CD4-positive, CD25-positive, alpha-beta regulatory T cell (primary cell): ENCODE results near the gene ADAMTS18. TPM values are rescaled to one million over a fixed set of nuclear protein-coding genes. Genes with fewer than 3 reads are reported as not detected.
"Not testable (repeated sequence)": the region's sequence is repeated elsewhere in the genome, so short reads cannot be mapped to it uniquely, and the experiment has no call there.

Experiments
- ATAC-seq, 2 donors: fragments of 150-1000 bp; cut with Tn5 transposase; one replicate each; pipeline ENCODE4 v1.10.0; 2021; ENCODE audit warnings: low read depth in 2 of 2, moderate number of reproducible peaks in 2 of 2, moderate library complexity in 1 of 2
- DNase-seq, 3 donors: peaks; one replicate each; pipeline versions ENCODE4 v3.0.0 to v3.0.0-alpha.2; 2012 to 2022; ENCODE audit warnings: mixed read lengths in 1 of 3
- H3K27ac ChIP-seq: one replicate; pipeline ENCODE4 v1.7.0; 2013; ENCODE audit warnings: mild to moderate bottlenecking, low read length; ENCODE audit not compliant: insufficient read depth, poor library complexity, severe bottlenecking
- H3K27me3 ChIP-seq: one replicate; pipeline ENCODE4 v1.7.0; 2013; ENCODE audit warnings: low read length; ENCODE audit not compliant: control insufficient read depth, insufficient read depth
- H3K36me3 ChIP-seq: one replicate; pipeline ENCODE4 v1.7.0; 2013; ENCODE audit warnings: mild to moderate bottlenecking, low read length, moderate library complexity; ENCODE audit not compliant: control insufficient read depth, insufficient read depth
- H3K4me1 ChIP-seq: 2 replicates; pipeline ENCODE4 v1.7.0; 2013; ENCODE audit warnings: mild to moderate bottlenecking, low read length; ENCODE audit not compliant: insufficient read depth, control insufficient read depth, poor library complexity, severe bottlenecking
- H3K4me3 ChIP-seq: one replicate; pipeline ENCODE4 v1.7.0; 2013; ENCODE audit warnings: low read depth, mild to moderate bottlenecking, low read length, moderate library complexity
- H3K9me3 ChIP-seq, 2 experiments: 1 replicate in 1 of 2; 2 replicates in 1 of 2; pipeline ENCODE4 v1.7.0; 2013; ENCODE audit warnings: low read length in 2 of 2, mild to moderate bottlenecking in 1 of 2, moderate library complexity in 1 of 2; ENCODE audit not compliant: control insufficient read depth in 2 of 2
- H3K27ac Mint-ChIP-seq, 3 donors: one replicate each; pipeline ENCODE4 v1.8.0; 2020 to 2022; ENCODE audit warnings: mild to moderate bottlenecking in 3 of 3, mixed read lengths in 3 of 3, moderate library complexity in 2 of 3
- H3K27me3 Mint-ChIP-seq: one replicate; pipeline ENCODE4 v1.8.0; 2022; ENCODE audit warnings: mild to moderate bottlenecking, mixed read lengths
- H3K36me3 Mint-ChIP-seq: one replicate; pipeline ENCODE4 v1.8.0; 2020; ENCODE audit warnings: mixed read lengths
- H3K4me1 Mint-ChIP-seq, 4 donors: one replicate each; pipeline ENCODE4 v1.8.0; 2020 to 2022; ENCODE audit warnings: mixed read lengths in 4 of 4, mild to moderate bottlenecking in 1 of 4
- H3K4me3 Mint-ChIP-seq, 4 donors: one replicate each; pipeline ENCODE4 v1.8.0; 2020 to 2022; ENCODE audit warnings: mild to moderate bottlenecking in 4 of 4, mixed read lengths in 4 of 4, moderate library complexity in 3 of 4
- H3K9me3 Mint-ChIP-seq, 7 donors: one replicate each; pipeline ENCODE4 v1.8.0; 2020 to 2022; ENCODE audit warnings: mixed read lengths in 7 of 7, mild to moderate bottlenecking in 3 of 7, moderate library complexity in 2 of 7
- polyA plus RNA-seq, 4 donors: library from polyadenylated mRNA; unstranded; fragments of 300-500 nt; fragmentation: Illumina TruSeq; gene quantifications; one replicate each; pipeline ENCODE4 v1.2.3, GENCODE V29; 2021
- total RNA-seq: library from RNA; stranded (reverse); gene quantifications from one replicate; pipeline ENCODE4 v1.2.3, GENCODE V29; 2022

ADAMTS18 gene
- total and polyA plus RNA-seq, 5 donors from 2014 or later = not detected

DNA sequence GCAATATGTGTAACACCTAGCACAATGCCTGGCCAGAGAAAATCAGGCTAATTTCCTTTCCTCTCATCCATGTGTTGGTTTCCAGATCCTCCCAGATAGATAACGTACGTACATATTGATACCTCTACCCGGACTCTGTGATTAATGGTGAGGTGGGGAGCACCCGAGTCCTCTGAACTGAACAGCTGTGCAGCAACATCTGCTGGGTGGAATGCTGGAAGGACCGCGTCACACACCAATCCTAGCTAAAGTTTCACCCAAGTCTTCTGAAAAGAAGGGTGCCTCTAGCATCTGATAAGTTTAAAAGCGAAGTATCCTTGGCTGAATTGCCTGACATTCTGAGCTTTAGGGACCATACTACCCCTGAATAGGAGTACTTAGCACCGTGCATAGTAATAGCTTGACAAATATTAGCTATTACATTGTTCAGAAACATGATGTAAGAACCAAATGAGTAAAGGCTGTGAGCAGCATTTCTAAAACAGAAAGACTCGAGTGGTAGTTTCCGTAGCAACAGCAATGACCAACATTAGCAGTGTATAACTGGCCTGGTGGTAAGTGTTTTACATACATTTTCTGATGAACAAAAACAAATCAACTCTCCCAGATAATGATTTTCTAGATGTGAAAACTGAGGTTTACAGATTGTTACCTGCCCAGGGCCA is 144.3 kb downstream of the ADAMTS18 start:
- DNase-seq (no peak), ATAC-seq (no peak)
- H3K27ac ChIP-seq = no peak overlapping the region
- no peaks in the 10 kb centered on the region for H3K36me3 Mint-ChIP-seq
- H3K4me1 ChIP-seq = no peaks in the 10 kb centered on the region
- no peaks in the 10 kb centered on the region for H3K9me3 ChIP-seq
- H3K9me3 Mint-ChIP-seq = no peaks in the 10 kb centered on the region
- H3K27me3 Mint-ChIP-seq = no peaks in the 10 kb centered on the region
- H3K36me3 ChIP-seq = no peaks in the 10 kb centered on the region
- H3K27ac Mint-ChIP-seq = no peak overlapping the region
- no peak overlapping the region for H3K4me3 Mint-ChIP-seq
- H3K27me3 ChIP-seq = peaks cover 1% of the 10 kb centered on the region
- H3K4me3 ChIP-seq = no peak overlapping the region
- H3K4me1 Mint-ChIP-seq = no peaks in the 10 kb centered on the region

GRCh38 chr16:77289331-77289809 is 145.5 kb downstream of the ADAMTS18 start:
- H3K27me3 Mint-ChIP-seq = no peaks in the 10 kb centered on the region
- no peaks in the 10 kb centered on the region for H3K4me1 Mint-ChIP-seq
- ATAC-seq (no peak), DNase-seq (no peak)
- H3K9me3 ChIP-seq = no peaks in the 10 kb centered on the region
- no peaks in the 10 kb centered on the region for H3K9me3 Mint-ChIP-seq
- no peak overlapping the region for H3K27ac Mint-ChIP-seq
- H3K4me1 ChIP-seq = no peaks in the 10 kb centered on the region
- no peaks in the 10 kb centered on the region for H3K36me3 ChIP-seq
- H3K4me3 ChIP-seq = no peak overlapping the region
- H3K36me3 Mint-ChIP-seq = no peaks in the 10 kb centered on the region
- no peak overlapping the region for H3K4me3 Mint-ChIP-seq
- peaks cover 1% of the 10 kb centered on the region for H3K27me3 ChIP-seq
- H3K27ac ChIP-seq = no peak overlapping the region

DNA sequence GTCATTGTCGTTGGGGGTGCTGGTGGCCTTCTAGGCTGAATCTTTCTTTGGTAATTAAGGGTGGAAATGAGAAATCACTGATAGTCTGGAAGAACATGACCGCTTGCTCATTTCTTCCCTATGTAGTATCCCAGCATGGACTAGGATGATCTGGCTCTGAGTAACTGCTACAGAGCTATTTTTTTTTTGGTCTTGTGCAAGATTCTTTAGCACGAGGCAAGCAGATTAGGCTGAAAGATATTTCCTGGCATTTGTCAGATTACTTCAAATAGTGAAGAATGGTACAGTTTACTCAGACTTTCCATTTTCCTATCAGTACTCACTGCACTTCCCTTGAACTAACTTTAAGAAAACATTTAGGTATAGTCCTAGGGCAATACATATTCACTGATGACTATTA is 146.6 kb downstream of the ADAMTS18 start:
- no peaks in the 10 kb centered on the region for H3K36me3 ChIP-seq
- no peaks in the 10 kb centered on the region for H3K27me3 ChIP-seq
- Mint-ChIP-seq H3K27me3 (no peaks in the 10 kb centered on the region), H3K27ac (no peak overlapping the region), H3K36me3 (no peaks in the 10 kb centered on the region), H3K4me1 (no peaks in the 10 kb centered on the region), H3K9me3 (no peaks in the 10 kb centered on the region), H3K4me3 (no peak overlapping the region)
- no peak for DNase-seq
- H3K9me3 ChIP-seq = no peaks in the 10 kb centered on the region
- H3K4me3 ChIP-seq = no peak overlapping the region
- H3K27ac ChIP-seq = no peak overlapping the region
- ATAC-seq = no peak
- H3K4me1 ChIP-seq = no peaks in the 10 kb centered on the region

DNA sequence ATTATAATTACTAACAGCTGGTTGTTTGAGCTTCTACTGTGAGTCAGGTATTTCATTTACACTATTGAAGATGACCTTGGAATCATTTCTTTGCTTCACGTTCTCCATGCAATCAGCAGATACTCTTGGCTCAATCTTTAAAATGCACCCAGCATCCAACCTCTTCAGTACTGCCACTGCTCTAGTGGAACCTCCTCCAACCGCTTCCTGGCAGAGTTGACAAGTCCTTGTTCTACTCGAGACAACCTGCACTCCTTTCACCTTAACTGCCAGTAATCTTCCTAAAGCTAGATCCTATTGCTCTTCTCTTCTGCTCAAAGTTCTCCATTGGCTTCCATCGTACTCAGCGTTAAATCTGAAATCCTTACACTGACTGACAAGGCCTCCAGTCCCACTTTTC is 149.2 kb downstream of the ADAMTS18 start:
- no peak for DNase-seq
- Histone ChIP-seq H3K4me1 (no peaks in the 10 kb centered on the region), H3K36me3 (no peaks in the 10 kb centered on the region), H3K4me3 (no peak overlapping the region), H3K27ac (no peak overlapping the region), H3K27me3 (no peaks in the 10 kb centered on the region), H3K9me3 (no peaks in the 10 kb centered on the region)
- H3K36me3 Mint-ChIP-seq = no peaks in the 10 kb centered on the region
- no peak overlapping the region for H3K4me3 Mint-ChIP-seq
- H3K27ac Mint-ChIP-seq = no peak overlapping the region
- H3K27me3 Mint-ChIP-seq = no peaks in the 10 kb centered on the region
- no peak for ATAC-seq
- no peaks in the 10 kb centered on the region for H3K4me1 Mint-ChIP-seq
- H3K9me3 Mint-ChIP-seq = no peaks in the 10 kb centered on the region

DNA sequence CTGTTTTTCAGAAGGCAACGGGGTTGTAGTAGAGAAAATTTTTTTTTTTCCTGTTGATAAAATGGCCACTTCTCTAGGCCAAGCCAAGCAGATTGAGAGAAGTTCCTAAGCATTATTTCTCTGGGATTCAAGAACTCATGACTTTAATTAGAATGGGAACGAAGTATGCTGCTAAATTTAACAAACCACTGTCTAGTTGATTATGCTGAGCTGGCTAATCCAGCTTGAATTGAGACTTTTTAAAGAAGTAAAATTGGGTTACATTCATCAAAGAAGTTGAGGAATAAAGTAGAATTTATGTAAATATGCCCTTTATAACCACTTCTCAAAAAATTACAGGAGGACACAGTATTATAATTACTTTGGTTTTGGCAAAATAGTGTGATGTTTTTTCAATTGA is 152.5 kb downstream of the ADAMTS18 start:
- DNase-seq = no peak
- Mint-ChIP-seq H3K4me3 (no peak overlapping the region), H3K27me3 (no peaks in the 10 kb centered on the region), H3K27ac (no peak overlapping the region), H3K36me3 (no peaks in the 10 kb centered on the region), H3K4me1 (no peaks in the 10 kb centered on the region), H3K9me3 (no peaks in the 10 kb centered on the region)
- no peaks in the 10 kb centered on the region for H3K4me1 ChIP-seq
- H3K27me3 ChIP-seq = no peaks in the 10 kb centered on the region
- no peak for ATAC-seq
- no peak overlapping the region for H3K27ac ChIP-seq
- H3K4me3 ChIP-seq = no peak overlapping the region
- H3K36me3 ChIP-seq = no peaks in the 10 kb centered on the region
- H3K9me3 ChIP-seq = no peaks in the 10 kb centered on the region

DNA sequence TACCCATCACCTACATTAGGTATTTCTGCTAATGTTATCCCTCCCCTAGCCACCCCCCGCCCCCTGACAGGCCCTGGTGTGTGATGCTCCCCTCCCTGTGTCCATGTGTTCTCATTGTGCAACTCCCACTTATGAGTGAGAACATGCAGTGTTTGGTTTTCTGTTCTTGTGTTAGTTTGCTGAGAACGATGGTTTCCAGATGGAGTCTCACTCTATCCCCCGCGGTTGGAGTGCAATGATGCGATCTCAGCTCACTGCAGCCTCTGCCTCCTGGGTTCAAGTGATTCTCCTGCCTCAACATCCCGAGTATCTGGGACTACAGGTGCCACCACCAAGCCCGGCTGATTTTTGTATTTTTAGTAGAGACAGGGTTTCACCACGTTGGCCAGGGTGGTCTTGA is 155.5 kb downstream of the ADAMTS18 start:
- H3K36me3 Mint-ChIP-seq, DNase-seq, H3K9me3 Mint-ChIP-seq, H3K27me3 ChIP-seq, H3K36me3 ChIP-seq, H3K4me3 ChIP-seq, H3K4me1 Mint-ChIP-seq, H3K4me3 Mint-ChIP-seq, H3K9me3 ChIP-seq, H3K27ac ChIP-seq, H3K27ac Mint-ChIP-seq, H3K27me3 Mint-ChIP-seq, ATAC-seq, H3K4me1 ChIP-seq: not testable (repeated sequence)

DNA sequence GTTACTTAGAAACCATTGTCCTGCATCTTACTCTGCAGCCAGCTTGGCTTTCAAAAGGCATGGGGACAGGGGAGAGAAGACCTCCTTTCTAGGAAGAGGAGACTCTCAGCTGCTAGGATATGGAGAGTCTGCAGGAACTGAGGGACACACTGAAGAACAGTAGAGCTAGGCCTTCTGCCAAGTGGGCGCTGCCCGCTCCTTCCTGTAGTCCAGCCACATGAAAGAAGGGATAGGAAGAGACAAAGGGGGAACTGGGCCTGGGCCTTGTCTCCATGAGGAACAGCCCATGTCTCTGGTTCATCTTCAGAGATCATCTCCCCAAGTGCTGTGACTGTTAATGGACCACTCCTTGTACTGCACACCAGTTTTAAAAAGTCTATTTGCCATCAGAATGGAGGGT is 157.3 kb downstream of the ADAMTS18 start:
- Mint-ChIP-seq H3K36me3 (no peaks in the 10 kb centered on the region), H3K9me3 (peaks cover 0 to 1% (median 0%) of the 10 kb centered on the region in 7 donors), H3K27ac (no peak overlapping the region), H3K4me1 (no peaks in the 10 kb centered on the region), H3K27me3 (peaks cover 8% of the 10 kb centered on the region), H3K4me3 (no peak overlapping the region)
- ATAC-seq (no peak), DNase-seq (no peak)
- Histone ChIP-seq H3K36me3 (no peaks in the 10 kb centered on the region), H3K27ac (no peak overlapping the region), H3K9me3 (no peaks in the 10 kb centered on the region), H3K27me3 (no peaks in the 10 kb centered on the region), H3K4me3 (no peak overlapping the region), H3K4me1 (no peaks in the 10 kb centered on the region)

DNA sequence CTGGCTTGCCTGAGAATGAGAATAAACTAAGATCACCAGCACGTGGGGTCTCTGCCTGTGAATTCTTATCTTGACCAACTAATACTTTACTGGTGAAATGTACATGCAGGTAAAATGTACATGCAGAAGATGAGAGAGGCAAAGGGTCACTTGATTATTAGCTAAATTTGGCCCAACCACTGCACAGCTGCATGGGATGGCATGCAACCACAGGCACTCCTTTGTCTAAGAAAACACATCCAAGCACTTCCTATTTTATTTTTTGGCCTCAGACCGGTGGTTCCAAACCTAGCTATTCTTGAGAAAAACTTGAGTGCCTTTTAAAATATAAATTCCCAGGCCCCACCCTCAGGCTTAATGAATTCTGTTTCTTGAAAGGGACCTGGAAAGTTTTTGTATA is 157.7 kb downstream of the ADAMTS18 start:
- Histone ChIP-seq H3K4me1 (no peaks in the 10 kb centered on the region), H3K9me3 (no peaks in the 10 kb centered on the region), H3K27ac (no peak overlapping the region), H3K27me3 (no peaks in the 10 kb centered on the region), H3K4me3 (no peak overlapping the region), H3K36me3 (no peaks in the 10 kb centered on the region)
- Mint-ChIP-seq H3K9me3 (peaks cover 0 to 1% (median 0%) of the 10 kb centered on the region in 7 donors), H3K4me3 (no peak overlapping the region), H3K4me1 (no peaks in the 10 kb centered on the region), H3K27ac (no peak overlapping the region), H3K27me3 (peaks cover 9% of the 10 kb centered on the region), H3K36me3 (no peaks in the 10 kb centered on the region)
- ATAC-seq (no peak), DNase-seq (no peak)
